ENCODE measurements around the gene USP9Y.
"Not testable (repeated sequence)": the region's sequence is repeated elsewhere in the genome, so short reads cannot be mapped to it uniquely, and the experiment has no call there.

The USP9Y gene, protein sequence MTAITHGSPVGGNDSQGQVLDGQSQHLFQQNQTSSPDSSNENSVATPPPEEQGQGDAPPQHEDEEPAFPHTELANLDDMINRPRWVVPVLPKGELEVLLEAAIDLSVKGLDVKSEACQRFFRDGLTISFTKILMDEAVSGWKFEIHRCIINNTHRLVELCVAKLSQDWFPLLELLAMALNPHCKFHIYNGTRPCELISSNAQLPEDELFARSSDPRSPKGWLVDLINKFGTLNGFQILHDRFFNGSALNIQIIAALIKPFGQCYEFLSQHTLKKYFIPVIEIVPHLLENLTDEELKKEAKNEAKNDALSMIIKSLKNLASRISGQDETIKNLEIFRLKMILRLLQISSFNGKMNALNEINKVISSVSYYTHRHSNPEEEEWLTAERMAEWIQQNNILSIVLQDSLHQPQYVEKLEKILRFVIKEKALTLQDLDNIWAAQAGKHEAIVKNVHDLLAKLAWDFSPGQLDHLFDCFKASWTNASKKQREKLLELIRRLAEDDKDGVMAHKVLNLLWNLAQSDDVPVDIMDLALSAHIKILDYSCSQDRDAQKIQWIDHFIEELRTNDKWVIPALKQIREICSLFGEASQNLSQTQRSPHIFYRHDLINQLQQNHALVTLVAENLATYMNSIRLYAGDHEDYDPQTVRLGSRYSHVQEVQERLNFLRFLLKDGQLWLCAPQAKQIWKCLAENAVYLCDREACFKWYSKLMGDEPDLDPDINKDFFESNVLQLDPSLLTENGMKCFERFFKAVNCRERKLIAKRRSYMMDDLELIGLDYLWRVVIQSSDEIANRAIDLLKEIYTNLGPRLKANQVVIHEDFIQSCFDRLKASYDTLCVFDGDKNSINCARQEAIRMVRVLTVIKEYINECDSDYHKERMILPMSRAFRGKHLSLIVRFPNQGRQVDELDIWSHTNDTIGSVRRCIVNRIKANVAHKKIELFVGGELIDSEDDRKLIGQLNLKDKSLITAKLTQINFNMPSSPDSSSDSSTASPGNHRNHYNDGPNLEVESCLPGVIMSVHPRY (N-terminal part only)

GRCh38 chrY:12701181-12701695 lies at the start of gene USP9Y:
Gene USP9Y (plus strand): TSS chrY:12701231. CDS start chrY:12709448, 8,217 bp downstream.
- no peak for DNase-seq (ENCODE audit: low spot score)

DNA sequence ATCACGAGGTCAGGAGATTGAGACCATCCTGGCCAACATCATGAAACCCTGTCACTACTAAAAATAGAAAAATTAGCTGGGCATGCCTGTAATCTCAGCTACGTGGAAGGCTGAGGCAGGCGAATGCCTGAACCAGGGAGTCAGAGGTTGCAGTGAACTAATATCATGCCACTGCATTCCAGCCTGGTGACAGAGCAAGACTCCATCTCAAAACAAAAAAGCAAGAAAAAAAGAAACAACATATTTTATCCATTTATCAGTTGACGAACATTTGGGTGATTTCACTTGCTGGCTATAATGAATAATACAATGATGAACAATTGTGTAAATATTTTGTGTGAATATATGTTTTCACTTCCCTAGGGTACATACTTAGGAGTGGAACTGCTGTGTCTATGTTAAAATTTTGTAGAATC lies 49.4 kb upstream of the USP9Y start:
- no peak for DNase-seq (ENCODE audit: low spot score)

GRCh38 chrY:12661745-12662681 lies 39.0 kb upstream of the USP9Y start:
- DNase-seq (ENCODE audit: low spot score), result no peak

DNA sequence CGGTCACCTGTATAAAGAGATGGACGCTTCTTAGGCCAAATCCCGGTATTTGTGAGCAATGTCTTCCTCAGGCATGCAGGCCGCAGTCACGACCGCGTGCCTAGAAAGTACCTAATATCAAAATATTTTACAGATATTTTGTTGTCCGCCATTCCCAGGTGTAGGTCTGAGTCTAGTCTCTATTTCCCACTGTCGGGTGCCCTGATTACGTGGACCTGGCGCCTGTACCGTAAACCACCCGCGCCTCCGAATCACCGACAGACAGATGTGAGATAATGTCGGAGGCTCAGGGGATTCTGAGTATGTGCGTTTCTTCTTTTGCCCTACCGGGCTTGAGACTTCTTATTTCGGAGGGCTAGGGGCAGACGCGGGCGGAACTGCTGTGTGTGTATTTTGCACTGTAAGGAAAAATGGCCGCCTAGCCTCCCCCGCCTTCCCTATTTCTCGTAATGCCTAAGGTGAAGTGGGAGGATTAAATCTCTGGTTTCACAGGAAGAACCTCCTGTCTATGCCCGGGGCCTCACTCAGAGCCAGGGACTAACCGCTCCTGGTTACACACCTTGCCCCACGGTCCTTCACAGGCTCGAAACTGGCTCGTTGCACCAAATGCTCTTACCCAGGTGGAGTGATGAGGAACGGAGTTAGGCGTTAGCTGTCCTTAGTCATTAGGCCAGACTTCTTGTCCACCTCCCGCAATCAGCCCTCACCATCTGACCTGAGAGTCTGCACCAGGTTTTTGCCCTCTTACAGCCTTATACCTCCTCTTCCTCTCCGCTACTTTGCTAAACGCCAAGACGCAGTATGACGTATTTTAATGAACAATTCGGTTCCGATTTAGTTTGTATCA lies 38.1 kb upstream of the USP9Y start:
- DNase-seq (ENCODE audit: low spot score), result no peak

DNA sequence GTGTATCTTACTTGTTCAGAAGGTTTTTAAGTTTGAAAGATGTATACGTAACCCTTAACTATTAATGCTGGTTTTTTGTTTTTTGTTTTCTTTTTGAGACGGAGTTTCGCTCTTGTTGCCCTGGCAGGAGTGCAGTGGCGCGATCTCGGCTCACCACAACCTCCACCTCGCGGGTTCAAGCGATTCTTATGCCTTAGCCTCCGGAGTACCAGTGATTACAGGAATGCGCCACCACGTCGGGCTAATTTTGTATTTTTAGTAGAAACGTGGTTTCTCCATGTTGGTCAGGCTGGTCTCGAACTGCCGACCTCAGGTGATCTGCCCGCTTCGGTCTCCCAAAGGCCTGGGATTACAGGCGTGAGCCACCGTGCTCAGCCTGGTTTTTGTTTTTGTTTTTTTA lies 37.2 kb upstream of the USP9Y start:
- not testable (repeated sequence) for DNase-seq (ENCODE audit: low spot score)

- DNase-seq (ENCODE audit: low spot score), result no peak
Measured at GRCh38 chrY:12678111-12678510, 22.9 kb upstream of the USP9Y start.

GRCh38 chrY:12681535-12681934 lies 19.5 kb upstream of the USP9Y start:
- no peak for DNase-seq (ENCODE audit: low spot score)

- no peak for DNase-seq (ENCODE audit: low spot score)
Measured at GRCh38 chrY:12688337-12688736, 12.7 kb upstream of the USP9Y start.

DNA sequence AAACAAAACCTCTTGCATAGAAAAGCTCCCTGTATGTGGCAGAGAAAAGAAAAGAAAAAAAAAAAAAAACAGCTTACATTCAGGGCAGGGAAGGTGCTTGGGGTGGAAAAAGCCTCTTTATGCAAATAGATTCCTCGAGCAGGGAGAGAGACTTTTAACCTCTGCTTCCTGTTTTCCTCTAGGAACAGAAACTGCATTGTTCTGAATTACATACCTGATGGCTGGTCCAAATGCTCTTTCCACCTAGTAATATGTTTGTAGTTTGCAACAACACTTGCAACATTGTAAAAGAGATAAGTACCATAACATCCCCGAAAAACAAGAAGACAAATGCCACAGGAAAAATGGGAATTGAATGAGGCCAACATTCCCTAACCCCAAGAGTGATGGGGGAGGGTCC lies 944 bp upstream of the USP9Y start:
- DNase-seq (ENCODE audit: low spot score), result no peak

GRCh38 chrY:12702174-12702573 lies 1.1 kb downstream of the USP9Y start:
- DNase-seq (ENCODE audit: low spot score), result no peak

DNA sequence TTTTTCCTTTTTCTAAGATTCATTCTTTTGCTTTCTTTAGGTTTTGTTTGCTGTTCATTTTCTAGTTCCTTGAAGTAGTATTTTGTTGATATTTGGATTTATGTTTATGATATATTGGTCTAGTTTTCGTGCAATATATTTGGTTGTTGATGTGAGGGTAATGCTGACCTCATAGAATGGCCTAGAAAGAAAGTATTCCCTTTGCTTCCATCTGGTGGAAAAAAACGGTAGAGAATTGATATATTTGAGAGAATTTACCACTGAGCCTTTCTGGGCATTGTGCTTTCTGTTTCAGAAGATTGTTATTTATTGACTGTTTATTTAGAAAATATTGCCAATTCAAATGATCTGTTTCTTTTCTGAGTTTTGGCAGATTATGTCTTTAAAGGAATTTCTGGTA lies 9.4 kb downstream of the USP9Y start:
- DNase-seq (ENCODE audit: low spot score), result no peak

- DNase-seq (ENCODE audit: low spot score), result no peak
Measured at GRCh38 chrY:12715376-12715775, 14.3 kb downstream of the USP9Y start.

DNA sequence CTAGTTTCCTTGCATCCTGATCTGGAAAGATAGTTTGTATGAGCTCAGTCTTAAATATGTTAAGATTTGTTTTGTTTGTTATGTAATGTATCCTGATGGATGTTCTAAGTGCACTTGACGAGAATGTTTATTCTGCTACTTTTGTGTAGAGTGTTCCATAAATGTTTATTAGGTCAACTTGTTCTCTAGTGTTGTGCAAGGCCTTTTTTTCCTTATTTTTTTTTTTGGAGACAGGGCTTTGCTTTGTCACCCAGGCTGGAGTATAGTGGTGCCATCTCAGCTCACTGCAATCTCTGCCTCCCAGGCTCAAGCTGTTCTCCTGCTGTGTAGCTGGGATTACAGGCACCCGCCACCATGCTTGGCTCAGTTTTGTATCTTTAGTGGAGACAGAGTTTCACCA lies 28.7 kb downstream of the USP9Y start:
- no peak for DNase-seq (ENCODE audit: low spot score)

- DNase-seq (ENCODE audit: low spot score), result no peak
Measured at GRCh38 chrY:12733625-12734024, 32.6 kb downstream of the USP9Y start.

- DNase-seq (ENCODE audit: low spot score), result no peak
Measured at GRCh38 chrY:12734051-12734450, 33.0 kb downstream of the USP9Y start.

DNA sequence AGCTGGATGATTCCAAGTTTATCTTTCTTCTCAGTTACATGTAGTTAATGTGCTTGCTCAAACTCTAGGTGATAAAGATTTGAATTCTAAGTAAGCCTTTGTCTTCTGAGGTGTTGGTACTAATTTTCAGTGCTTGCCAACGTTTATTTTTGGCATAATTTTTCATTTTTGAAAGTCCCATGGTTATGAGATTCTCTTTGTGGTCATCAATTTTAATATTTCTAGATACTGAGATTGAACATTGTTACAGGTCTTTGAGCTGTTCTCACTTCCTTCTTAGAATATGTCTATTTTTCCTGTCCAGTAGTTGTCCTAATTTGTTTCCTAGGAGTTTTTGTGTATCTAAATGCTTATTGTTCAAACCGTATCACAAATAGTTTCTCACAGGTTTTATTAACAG lies 40.4 kb downstream of the USP9Y start:
- no peak for DNase-seq (ENCODE audit: low spot score)

DNA sequence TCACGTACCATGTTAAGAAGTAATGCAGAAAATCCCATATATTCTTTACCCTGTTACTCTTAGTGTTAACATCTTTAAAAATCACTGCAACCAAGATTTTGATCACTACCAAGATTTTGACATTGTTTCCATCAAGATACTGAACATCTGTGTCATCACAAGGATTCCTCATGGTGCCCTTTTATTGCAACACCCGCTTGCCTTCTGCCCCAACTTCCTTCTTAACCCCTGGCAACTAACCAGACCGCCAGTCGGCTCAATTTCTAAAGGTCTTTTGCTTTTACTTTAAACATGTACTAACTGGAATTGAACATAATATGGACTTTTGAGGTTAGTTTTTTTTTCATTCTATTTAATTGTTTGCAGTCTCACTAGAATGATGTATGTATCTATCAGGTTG lies 41.7 kb downstream of the USP9Y start:
- DNase-seq (ENCODE audit: low spot score), result no peak

- no peak for DNase-seq (ENCODE audit: low spot score)
Measured at GRCh38 chrY:12744091-12744490, 43.1 kb downstream of the USP9Y start.

GRCh38 chrY:12749293-12749692 lies 48.3 kb downstream of the USP9Y start:
- no peak for DNase-seq (ENCODE audit: low spot score)

DNA sequence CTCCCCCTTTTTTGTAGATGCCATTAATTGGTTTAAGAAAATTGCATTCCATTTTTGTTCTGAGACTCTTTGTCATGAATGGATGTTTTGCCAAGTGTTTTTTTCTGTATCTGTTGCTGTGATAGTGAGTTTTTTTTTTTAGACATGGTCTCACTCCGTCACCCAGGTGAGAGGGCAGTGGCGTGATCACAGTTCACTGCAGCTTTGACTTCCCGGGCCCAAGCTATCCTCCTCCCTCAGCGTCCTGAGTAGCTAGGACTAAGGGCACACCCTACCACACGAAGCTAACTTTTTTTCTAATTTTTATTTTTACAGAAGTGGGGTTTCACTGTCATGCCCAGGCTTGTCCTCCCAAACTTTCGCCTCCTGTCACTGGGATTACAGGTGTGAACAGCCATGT lies 51.8 kb downstream of the USP9Y start:
- DNase-seq (ENCODE audit: low spot score), result no peak

GRCh38 chrY:12756021-12756420 lies 55.0 kb downstream of the USP9Y start:
- DNase-seq (ENCODE audit: low spot score), result no peak

All from COLO829 (cell line).